HEK293T (cell line): Measurements from ENCODE around the gene SAMD8.
A peak's percentile ranks its signal among the peaks of the same experiment; 100 is the strongest.

ENCODE experiments used
- CTCF ChIA-PET: fragments of 350-600 bp; formaldehyde crosslinking; extraction: SDS; loops from one replicate; lab custom pipeline; 2021; ENCODE audit warnings: antibody characterized with exemption, inconsistent platforms; lab: Yijun Ruan, JAX
- POLR2A ChIA-PET: fragments of 350-600 bp; formaldehyde crosslinking; extraction: SDS; loops from one replicate; lab custom pipeline; 2020; ENCODE audit warnings: antibody characterized with exemption, inconsistent platforms; lab: Yijun Ruan, JAX
- DNase-seq: peaks from one replicate; pipeline ENCODE4 v3.0.0; 2012; ENCODE audit warnings: mixed read lengths; ENCODE audit errors: extremely low spot score
- ARNT ChIP-seq: fragments of 450-650 bp; IDR thresholded peaks from 2 replicates; pipeline ENCODE4 v1.6.1; 2017; ENCODE audit warnings: mild to moderate bottlenecking
- BHLHE40 ChIP-seq: fragments of 450-650 bp; IDR thresholded peaks from 2 replicates; pipeline ENCODE4 v1.6.1; 2016; ENCODE audit warnings: mild to moderate bottlenecking, moderate library complexity, borderline replicate concordance
- CTBP1 ChIP-seq: fragments of 450-650 bp; IDR thresholded peaks from 2 replicates; pipeline ENCODE4 v1.6.1; 2016; ENCODE audit warnings: borderline replicate concordance
- ELF4 ChIP-seq: fragments of 450-650 bp; IDR thresholded peaks from 2 replicates; pipeline ENCODE4 v1.6.1; 2017; ENCODE audit warnings: antibody characterized with exemption
- FOXA1 ChIP-seq: fragments of 450-650 bp; IDR thresholded peaks from 2 replicates; pipeline ENCODE4 v1.6.1; 2016; ENCODE audit warnings: mild to moderate bottlenecking
- FOXK2 ChIP-seq: fragments of 450-650 bp; IDR thresholded peaks from 2 replicates; pipeline ENCODE4 v1.6.1; 2016; ENCODE audit warnings: mild to moderate bottlenecking
- FOXM1 ChIP-seq: fragments of 450-650 bp; IDR thresholded peaks from 2 replicates; pipeline ENCODE4 v1.6.1; 2017; ENCODE audit warnings: mild to moderate bottlenecking, borderline replicate concordance
- HDGF ChIP-seq: fragments of 450-650 bp; IDR thresholded peaks from 2 replicates; pipeline ENCODE4 v1.6.1; 2017; ENCODE audit warnings: antibody characterized with exemption, borderline replicate concordance
- L3MBTL2 ChIP-seq: fragments of 450-650 bp; conservative IDR thresholded peaks from 2 replicates; pipeline ENCODE4 v1.6.1; 2016; ENCODE audit warnings: mild to moderate bottlenecking
- LEF1 ChIP-seq: fragments of 450-650 bp; IDR thresholded peaks from 2 replicates; pipeline ENCODE4 v1.6.1; 2017; ENCODE audit warnings: mild to moderate bottlenecking, borderline replicate concordance
- NFRKB ChIP-seq: fragments of 450-650 bp; IDR thresholded peaks from 2 replicates; pipeline ENCODE4 v1.6.1; 2016; ENCODE audit warnings: mild to moderate bottlenecking, moderate library complexity
- PKNOX1 ChIP-seq: fragments of 450-650 bp; IDR thresholded peaks from 2 replicates; pipeline ENCODE4 v1.6.1; 2016
- SP1 ChIP-seq: fragments of 450-650 bp; IDR thresholded peaks from 2 replicates; pipeline ENCODE4 v1.6.1; 2017
- SUZ12 ChIP-seq: fragments of 450-650 bp; IDR thresholded peaks from 2 replicates; pipeline ENCODE4 v1.6.1; 2016; ENCODE audit warnings: mild to moderate bottlenecking
- TARDBP ChIP-seq: fragments of 450-650 bp; IDR thresholded peaks from 2 replicates; pipeline ENCODE4 v1.6.1; 2016
- ZNF384 ChIP-seq: fragments of 450-650 bp; IDR thresholded peaks from 2 replicates; pipeline ENCODE4 v1.6.1; 2016

Gene SAMD8

GRCh38 chr10:75111365-75111906, at the start of gene SAMD8:
Gene SAMD8, plus strand, starts transcription at chr10:75111656. Its CDS starts 38,873 bp downstream, at chr10:75150529.
- CTCF ChIA-PET, result interaction anchor here (0.6 to 1.5 kb wide), 4 partner anchors 60 to 372 kb away, joined by 3 read pairs; no protein-coding TSS in a partner anchor
- no peak for TF ChIP-seq CTBP1
- 0 out of 2 replicates have a peak, but pooled peaks have one; percentile 32 for TF ChIP-seq HDGF
- DNase-seq, result peak; percentile 98
- POLR2A ChIA-PET, result interaction anchor here (0.9 to 1.8 kb wide), 7 partner anchors 10 to 693 kb away, joined by 3 to 16 read pairs (median 5); partner anchors contain the start of gene COMTD1

- ChIA-PET POLR2A (no interaction called here), CTCF (no interaction called here)
- TF ChIP-seq FOXM1 (no peak), CTBP1 (no peak), TARDBP (no peak), HDGF (no peak), L3MBTL2 (no peak), PKNOX1 (no peak), ELF4 (no peak), ARNT (no peak), LEF1 (no peak), NFRKB (no peak), BHLHE40 (no peak), FOXA1 (no peak), FOXK2 (no peak), ZNF384 (no peak)
- DNase-seq, result no peak
These were observed 49.5 kb upstream of the SAMD8 start for GRCh38 chr10:75061709-75062505.

- ChIA-PET POLR2A (no interaction called here), CTCF (no interaction called here)
- no peak for DNase-seq
- TF ChIP-seq PKNOX1, result no peak
- no peak for TF ChIP-seq TARDBP
- no peak for TF ChIP-seq LEF1
- TF ChIP-seq NFRKB, result no peak
- TF ChIP-seq FOXM1, result no peak
- no peak for TF ChIP-seq ELF4
- TF ChIP-seq SUZ12, result no peak
- TF ChIP-seq SP1, result no peak
- no peak for TF ChIP-seq HDGF
- TF ChIP-seq ZNF384, result no peak
- TF ChIP-seq FOXA1, result no peak
- TF ChIP-seq BHLHE40, result no peak
- no peak for TF ChIP-seq L3MBTL2
- TF ChIP-seq CTBP1, result no peak
- TF ChIP-seq ARNT, result no peak
- TF ChIP-seq FOXK2, result no peak
These were observed 48.8 kb upstream of the SAMD8 start for GRCh38 chr10:75062506-75063299.

GRCh38 chr10:75063461-75064230, 47.8 kb upstream of the SAMD8 start:
- no peak for TF ChIP-seq ARNT
- no peak for TF ChIP-seq NFRKB
- TF ChIP-seq PKNOX1, result no peak
- TF ChIP-seq L3MBTL2, result no peak
- no peak for TF ChIP-seq BHLHE40
- TF ChIP-seq SUZ12, result no peak
- ChIA-PET CTCF (interaction anchor here (0.5 to 0.6 kb wide), 2 partner anchors 163 to 812 kb away, joined by 3 read pairs; no protein-coding TSS in a partner anchor), POLR2A (no interaction called here)
- no peak for DNase-seq

- no peak for TF ChIP-seq ARNT
- TF ChIP-seq NFRKB, result no peak
- no peak for TF ChIP-seq SUZ12
- TF ChIP-seq LEF1, result no peak
- TF ChIP-seq SP1, result no peak
- no peak for TF ChIP-seq ELF4
- TF ChIP-seq TARDBP, result no peak
- CTCF ChIA-PET, result interaction anchor here (1.0 kb wide), 1 partner anchor 45 kb away, joined by 3 read pairs; no protein-coding TSS in a partner anchor
- POLR2A ChIA-PET, result no interaction called here
- DNase-seq, result no peak
These were observed 46.4 kb upstream of the SAMD8 start for GRCh38 chr10:75065076-75065475.
